ENCODE results near the gene FKBP15. TPM values are rescaled to one million over a fixed set of nuclear protein-coding genes. Genes with fewer than 3 reads are reported as not detected.
A peak's percentile ranks its signal among the peaks of the same experiment; 100 is the strongest.

The FKBP15 gene
- total RNA-seq, 4 donors from 2014 or later = 18.1 to 23.0 (median 20.6) TPM

GRCh38 chr9:113176803-113177202 is 44.3 kb downstream of the FKBP15 start:
- intact Hi-C loops (cut with DNase I) = no loop called here
- Histone ChIP-seq H3K27ac (replicated peaks in 1 of 4) (no peak overlapping the region), H3K4me1 (no peaks in the 10 kb centered on the region), H3K9me3 (no peaks in the 10 kb centered on the region), H3K4me3 (no peak overlapping the region), H3K36me3 (peaks cover 55 to 97% (median 85%) of the 10 kb centered on the region in 4 donors), H3K27me3 (no peaks in the 10 kb centered on the region)
- WGBS = 93% methylated on average over 6 of the region's 6 CpGs
- DNase-seq (ENCODE audit: extremely low spot score) = peak; percentile 12
- no peak for TF ChIP-seq POLR2AphosphoS5 (IDR thresholded peaks at IDR 0.05)

- TF ChIP-seq POLR2AphosphoS5 (IDR thresholded peaks at IDR 0.05) = no peak
- TF ChIP-seq EP300 (IDR thresholded peaks at IDR 0.05) = no peak
- TF ChIP-seq, protein P1, sequence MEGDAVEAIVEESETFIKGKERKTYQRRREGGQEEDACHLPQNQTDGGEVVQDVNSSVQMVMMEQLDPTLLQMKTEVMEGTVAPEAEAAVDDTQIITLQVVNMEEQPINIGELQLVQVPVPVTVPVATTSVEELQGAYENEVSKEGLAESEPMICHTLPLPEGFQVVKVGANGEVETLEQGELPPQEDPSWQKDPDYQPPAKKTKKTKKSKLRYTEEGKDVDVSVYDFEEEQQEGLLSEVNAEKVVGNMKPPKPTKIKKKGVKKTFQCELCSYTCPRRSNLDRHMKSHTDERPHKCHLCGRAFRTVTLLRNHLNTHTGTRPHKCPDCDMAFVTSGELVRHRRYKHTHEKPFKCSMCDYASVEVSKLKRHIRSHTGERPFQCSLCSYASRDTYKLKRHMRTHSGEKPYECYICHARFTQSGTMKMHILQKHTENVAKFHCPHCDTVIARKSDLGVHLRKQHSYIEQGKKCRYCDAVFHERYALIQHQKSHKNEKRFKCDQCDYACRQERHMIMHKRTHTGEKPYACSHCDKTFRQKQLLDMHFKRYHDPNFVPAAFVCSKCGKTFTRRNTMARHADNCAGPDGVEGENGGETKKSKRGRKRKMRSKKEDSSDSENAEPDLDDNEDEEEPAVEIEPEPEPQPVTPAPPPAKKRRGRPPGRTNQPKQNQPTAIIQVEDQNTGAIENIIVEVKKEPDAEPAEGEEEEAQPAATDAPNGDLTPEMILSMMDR (IDR thresholded peaks at IDR 0.05) = no peak
- TF ChIP-seq POLR2A (IDR thresholded peaks at IDR 0.05; ENCODE audit: low read depth) = no peak
- intact Hi-C loops (cut with DNase I) = no loop called here
- 84% methylated on average over 3 of the region's 3 CpGs for WGBS
- H3K27me3 ChIP-seq = no peaks in the 10 kb centered on the region
- no peaks in the 10 kb centered on the region for H3K4me1 ChIP-seq
- no peak overlapping the region for H3K27ac ChIP-seq (replicated peaks in 1 of 4)
- H3K4me3 ChIP-seq = no peak overlapping the region
- peaks cover 72 to 97% (median 88%) of the 10 kb centered on the region in 4 donors for H3K36me3 ChIP-seq
- no peak for DNase-seq (ENCODE audit: extremely low spot score)
- H3K9me3 ChIP-seq = no peaks in the 10 kb centered on the region
Measured at GRCh38 chr9:113173341-113173740, 47.7 kb downstream of the FKBP15 start.

DNA sequence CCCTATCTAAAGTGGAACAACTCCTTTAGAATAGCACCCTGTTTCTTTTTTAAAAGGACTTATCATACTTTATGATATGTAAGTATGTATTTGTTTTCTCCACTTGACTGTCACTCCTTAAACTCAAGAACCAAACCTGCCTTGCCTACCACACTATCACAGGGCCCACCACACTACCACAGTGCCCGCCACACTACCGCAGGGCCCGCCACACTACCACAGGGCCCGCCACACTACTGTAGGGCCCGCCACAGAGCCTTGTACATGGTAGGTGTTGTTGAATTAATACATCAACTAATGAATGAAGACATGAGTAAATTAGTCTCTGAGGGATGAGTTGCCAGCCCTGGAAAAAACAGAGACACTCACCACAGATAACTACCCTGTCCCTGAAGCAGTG is 52.3 kb downstream of the FKBP15 start:
- intact Hi-C loops (cut with DNase I) = no loop called here
- H3K9me3 ChIP-seq = no peaks in the 10 kb centered on the region
- H3K36me3 ChIP-seq = peaks cover 66 to 99% (median 89%) of the 10 kb centered on the region in 4 donors
- H3K27ac ChIP-seq (replicated peaks in 1 of 4) = no peak overlapping the region
- TF ChIP-seq, protein P1 (IDR thresholded peaks at IDR 0.05) = no peak
- TF ChIP-seq POLR2AphosphoS5 (IDR thresholded peaks at IDR 0.05) = no peak
- no peak for TF ChIP-seq POLR2A (IDR thresholded peaks at IDR 0.05; ENCODE audit: low read depth)
- no peak for TF ChIP-seq EP300 (IDR thresholded peaks at IDR 0.05)
- DNase-seq (ENCODE audit: extremely low spot score) = no peak
- H3K4me1 ChIP-seq = peaks cover 13 to 21% (median 16%) of the 10 kb centered on the region in 4 donors
- no peaks in the 10 kb centered on the region for H3K27me3 ChIP-seq
- H3K4me3 ChIP-seq = no peak overlapping the region
- WGBS = 100% methylated on average over 5 of the region's 5 CpGs

- intact Hi-C loops (cut with DNase I) = no loop called here
- Histone ChIP-seq H3K4me1 (peaks cover 13 to 21% (median 16%) of the 10 kb centered on the region in 4 donors), H3K27me3 (no peaks in the 10 kb centered on the region), H3K27ac (replicated peaks in 1 of 4) (no peak overlapping the region), H3K4me3 (no peak overlapping the region), H3K36me3 (peaks cover 55 to 99% (median 90%) of the 10 kb centered on the region in 4 donors), H3K9me3 (no peaks in the 10 kb centered on the region)
- 95% methylated on average over 4 of the region's 4 CpGs for WGBS
- TF ChIP-seq POLR2AphosphoS5 (IDR thresholded peaks at IDR 0.05) (no peak), POLR2A (IDR thresholded peaks at IDR 0.05; ENCODE audit: low read depth) (no peak), EP300 (IDR thresholded peaks at IDR 0.05) (no peak)
- TF ChIP-seq, protein P1 (IDR thresholded peaks at IDR 0.05) = no peak
- no peak for DNase-seq (ENCODE audit: extremely low spot score)
Measured at GRCh38 chr9:113166039-113166438, 55.0 kb downstream of the FKBP15 start.

DNA sequence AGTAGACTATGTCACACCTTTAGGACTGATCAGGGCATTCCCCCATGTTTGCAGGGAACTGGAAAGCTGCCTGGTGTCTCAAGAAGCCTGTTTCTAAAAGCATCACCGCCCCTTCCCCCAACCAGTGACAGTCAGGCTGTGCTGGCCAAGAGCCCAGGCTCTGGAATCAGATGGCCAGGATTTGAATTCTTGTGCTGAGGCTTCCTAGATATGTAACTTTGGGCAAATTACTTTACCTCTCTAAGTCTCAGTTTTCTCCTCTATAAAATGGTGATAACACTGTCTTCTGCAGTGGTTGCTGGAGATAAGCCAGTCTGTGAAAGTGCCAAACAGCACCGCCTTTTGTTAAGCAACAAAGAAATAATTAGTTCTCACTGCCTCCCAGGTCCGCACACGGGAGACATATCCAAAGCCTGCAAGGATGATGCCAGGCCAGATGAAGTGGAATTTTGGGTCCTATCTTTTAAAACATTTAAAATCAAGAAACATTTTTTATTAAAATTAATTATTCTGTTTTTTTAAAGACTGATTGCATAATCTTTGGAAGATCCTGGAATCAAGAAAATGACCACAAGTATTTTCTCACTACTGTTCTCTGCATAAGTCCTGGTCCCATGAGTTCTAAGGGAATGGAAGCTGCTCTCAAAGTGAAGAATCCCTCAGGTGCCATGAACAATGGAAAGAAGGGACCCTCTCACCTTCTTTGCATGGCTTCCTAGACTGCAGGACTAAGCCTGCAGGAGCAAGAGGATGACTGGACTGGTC is 56.4 kb downstream of the FKBP15 start:
- Histone ChIP-seq H3K4me1 (peaks cover 13 to 21% (median 16%) of the 10 kb centered on the region in 4 donors), H3K27ac (replicated peaks in 1 of 4) (peak overlapping the region in 1 of 4 donors; percentile 9), H3K4me3 (no peak overlapping the region), H3K9me3 (no peaks in the 10 kb centered on the region), H3K27me3 (no peaks in the 10 kb centered on the region), H3K36me3 (peaks cover 43 to 98% (median 86%) of the 10 kb centered on the region in 4 donors)
- TF ChIP-seq EP300 (IDR thresholded peaks at IDR 0.05) (no peak), POLR2AphosphoS5 (IDR thresholded peaks at IDR 0.05) (peak in 1 of 2 donors; percentile 30)
- intact Hi-C loops (cut with DNase I) = no loop called here
- 58% methylated on average over 4 of the region's 4 CpGs for WGBS
- no peak for DNase-seq (ENCODE audit: extremely low spot score)

All from esophagus muscularis mucosa (tissue), 4 donors.